PFSK-1 (cell line): ENCODE results near the gene BMI1.

Source experiments
- FOXP2 ChIP-seq: optimal IDR thresholded peaks from 2 replicates; pipeline ENCODE3; 2011; ENCODE audit warnings: borderline replicate concordance, control low read depth, inconsistent platforms; ENCODE audit not compliant: insufficient read depth; ENCODE audit errors: extremely low read length, extremely low read depth
- POLR2AphosphoS5 ChIP-seq: IDR thresholded peaks from 2 replicates; pipeline ENCODE4 v1.6.1; 2012; ENCODE audit warnings: low read depth, mild to moderate bottlenecking, control low read depth, low read length, moderate library complexity
- REST ChIP-seq, 2 experiments: IDR thresholded peaks; 2 replicates each; pipeline versions ENCODE4 v1.6.1 to v1.8.0; 2011 to 2012; ENCODE audit warnings: low read depth in 2 of 2, low read length in 2 of 2, control low read depth in 1 of 2, inconsistent platforms in 1 of 2, mild to moderate bottlenecking in 1 of 2, moderate library complexity in 1 of 2; ENCODE audit not compliant: insufficient read depth in 1 of 2
- SIN3A ChIP-seq: IDR thresholded peaks from 2 replicates; pipeline ENCODE4 v1.6.1; 2012; ENCODE audit warnings: mild to moderate bottlenecking, low read length, moderate library complexity, borderline replicate concordance; ENCODE audit not compliant: insufficient read depth
- TAF1 ChIP-seq: IDR thresholded peaks from 2 replicates; pipeline ENCODE4 v1.6.1; 2012; ENCODE audit warnings: low read length, control low read depth, borderline replicate concordance; ENCODE audit not compliant: insufficient read depth

Gene BMI1

GRCh38 chr10:22345301-22346095 is 24.6 kb downstream of the BMI1 start, which contains the start of gene SPAG6:
TSS of gene SPAG6 (plus strand) at chr10:22345496. CDS start at chr10:22345612, 116 bp downstream.
- TF ChIP-seq SIN3A (no peak), REST (IDR thresholded peaks at IDR 0.05; ENCODE audit: insufficient read depth in 1 of 2, low read depth in 2 of 2, low read length in 2 of 2) (no peak), POLR2AphosphoS5 (no peak), FOXP2 (no peak), TAF1 (no peak)

GRCh38 chr10:22346096-22346661 is 25.3 kb downstream of the BMI1 start:
- TF ChIP-seq TAF1 (no peak), SIN3A (no peak), POLR2AphosphoS5 (no peak), FOXP2 (no peak), REST (IDR thresholded peaks at IDR 0.05; ENCODE audit: insufficient read depth in 1 of 2, low read depth in 2 of 2, low read length in 2 of 2) (no peak)

- no peak for TF ChIP-seq TAF1
- TF ChIP-seq POLR2AphosphoS5 = no peak
- no peak for TF ChIP-seq FOXP2
- no peak for TF ChIP-seq SIN3A
- TF ChIP-seq REST (IDR thresholded peaks at IDR 0.05; ENCODE audit: insufficient read depth in 1 of 2, low read depth in 2 of 2, low read length in 2 of 2) = no peak
Measured at GRCh38 chr10:22349755-22350154, 28.9 kb downstream of the BMI1 start.

- TF ChIP-seq REST (IDR thresholded peaks at IDR 0.05; ENCODE audit: insufficient read depth in 1 of 2, low read depth in 2 of 2, low read length in 2 of 2) (no peak), TAF1 (no peak), SIN3A (no peak), FOXP2 (no peak), POLR2AphosphoS5 (no peak)
Measured at GRCh38 chr10:22351131-22351703, 30.3 kb downstream of the BMI1 start.
